HL-60 (cell line): ENCODE data around the gene PTPRN2.

ENCODE experiments used
- DNase-seq, 2 experiments: peaks; one replicate each; pipeline ENCODE4 v3.0.0-alpha.2; 2010 to 2020; ENCODE audit warnings: low read depth in 1 of 2, low spot score in 1 of 2
- H3K27ac ChIP-seq: fragments of 250-450 bp; sonication (Bioruptor Pico); replicated peaks from 2 replicates; pipeline ENCODE4 v1.5.1; 2020; ENCODE audit warnings: mild to moderate bottlenecking, moderate library complexity
- H3K27me3 ChIP-seq: fragments of 250-450 bp; sonication (Bioruptor Pico); 2 replicates; pipeline ENCODE4 v1.5.1; 2021; ENCODE audit warnings: mild to moderate bottlenecking, moderate library complexity; ENCODE audit not compliant: insufficient read depth, poor library complexity, severe bottlenecking
- H3K4me3 ChIP-seq: replicated peaks from 2 replicates; pipeline ENCODE4 v1.5.1; 2011; ENCODE audit warnings: mild to moderate bottlenecking, control low read depth, low read length; ENCODE audit not compliant: insufficient read depth
- CTCF ChIP-seq: IDR thresholded peaks from one replicate; pipeline ENCODE4 v1.5.1; 2011; ENCODE audit warnings: low read length, control low read depth, inconsistent platforms; ENCODE audit not compliant: insufficient read depth
- GABPA ChIP-seq: IDR thresholded peaks from 2 replicates; pipeline ENCODE4 v1.6.1; 2012; ENCODE audit warnings: low read depth
- POLR2AphosphoS5 ChIP-seq: IDR thresholded peaks from 2 replicates; pipeline ENCODE4 v1.6.1; 2012; ENCODE audit warnings: low read depth
- REST ChIP-seq: IDR thresholded peaks from 2 replicates; pipeline ENCODE4 v1.6.1; 2012; ENCODE audit warnings: low read depth; ENCODE audit not compliant: insufficient replicate concordance
- SPI1 ChIP-seq: IDR thresholded peaks from 2 replicates; pipeline ENCODE4 v1.6.1; 2012; ENCODE audit warnings: low read depth, mild to moderate bottlenecking, borderline replicate concordance

PTPRN2 gene

GRCh38 chr7:158026636-158027265 lies 560.9 kb downstream of the PTPRN2 start:
- Histone ChIP-seq H3K4me3 (no peak overlapping the region), H3K27me3 (no peaks in the 10 kb centered on the region), H3K27ac (no peak overlapping the region)
- TF ChIP-seq SPI1: no peak
- TF ChIP-seq POLR2AphosphoS5: no peak
- no peak for TF ChIP-seq REST
- no peak for TF ChIP-seq GABPA
- no peak for TF ChIP-seq CTCF
- no peak for DNase-seq

- no peak overlapping the region for H3K27ac ChIP-seq
- H3K27me3 ChIP-seq: no peaks in the 10 kb centered on the region
- TF ChIP-seq GABPA (no peak), POLR2AphosphoS5 (no peak), SPI1 (no peak), CTCF (no peak), REST (no peak)
- no peak overlapping the region for H3K4me3 ChIP-seq
- DNase-seq: no peak
Observed at GRCh38 chr7:158025686-158026600, 561.7 kb downstream of the PTPRN2 start.

- no peaks in the 10 kb centered on the region for H3K27me3 ChIP-seq
- no peak for DNase-seq
- H3K27ac ChIP-seq: no peak overlapping the region
- no peak for TF ChIP-seq CTCF
- no peak for TF ChIP-seq REST
- TF ChIP-seq POLR2AphosphoS5: no peak
- no peak for TF ChIP-seq SPI1
- TF ChIP-seq GABPA: no peak
- no peak overlapping the region for H3K4me3 ChIP-seq
Observed at GRCh38 chr7:158024881-158025280, 562.7 kb downstream of the PTPRN2 start.
